Upper lobe of right lung (tissue), 1 donor: ENCODE measurements around the gene POLD1. TPM values are rescaled to one million over a fixed set of nuclear protein-coding genes. Genes with fewer than 3 reads are reported as not detected.
"Not testable (repeated sequence)": the region's sequence is repeated elsewhere in the genome, so short reads cannot be mapped to it uniquely, and the experiment has no call there.

Experiments
- ATAC-seq: fragments of 200-7000 bp; cut with Tn5 transposase; one replicate; pipeline ENCODE4 v1.9.1; 2020; ENCODE audit warnings: mild to moderate bottlenecking, moderate library complexity
- DNase-seq: peaks from one replicate; pipeline ENCODE4 v3.0.0-alpha.2; 2020
- H3K27ac ChIP-seq: fragments of 200-600 bp; one replicate; pipeline ENCODE4 v1.8.0; 2022
- H3K27me3 ChIP-seq: fragments of 200-600 bp; one replicate; pipeline ENCODE4 v1.8.0; 2022; ENCODE audit warnings: mild to moderate bottlenecking
- H3K36me3 ChIP-seq: fragments of 200-600 bp; one replicate; pipeline ENCODE4 v1.8.0; 2022
- H3K4me1 ChIP-seq: fragments of 200-600 bp; one replicate; pipeline ENCODE4 v1.8.0; 2022
- H3K4me3 ChIP-seq: fragments of 200-600 bp; one replicate; pipeline ENCODE4 v1.8.0; 2022; ENCODE audit warnings: mild to moderate bottlenecking
- H3K9me3 ChIP-seq: fragments of 200-600 bp; one replicate; pipeline ENCODE4 v1.8.0; 2022
- intact Hi-C: fragments of 100-400 bp; cut with DNase I; formaldehyde crosslinking; loops from one replicate; pipeline ENCODE4 v1.11.0; 2022
- total RNA-seq: library from RNA; stranded (reverse); fragmentation: NEBNext Ultra II Directional; extraction: Animal tissue kit (Norgen Biotek cat#: 25700); gene quantifications from one replicate; pipeline ENCODE4 v1.2.1, GENCODE V29; 2021
- TF ChIP-seq, protein P1 (sequence below): fragments of 200-600 bp; IDR thresholded peaks from one replicate; pipeline ENCODE4 v1.8.0; 2022; ENCODE audit warnings: antibody characterized with exemption
- donor health status: DM: no; HTN: yes; CAD: no; lungs with severe emphysema.

POLD1 gene
- total RNA-seq, 1 donor from 2014 or later: 34.4 TPM

DNA sequence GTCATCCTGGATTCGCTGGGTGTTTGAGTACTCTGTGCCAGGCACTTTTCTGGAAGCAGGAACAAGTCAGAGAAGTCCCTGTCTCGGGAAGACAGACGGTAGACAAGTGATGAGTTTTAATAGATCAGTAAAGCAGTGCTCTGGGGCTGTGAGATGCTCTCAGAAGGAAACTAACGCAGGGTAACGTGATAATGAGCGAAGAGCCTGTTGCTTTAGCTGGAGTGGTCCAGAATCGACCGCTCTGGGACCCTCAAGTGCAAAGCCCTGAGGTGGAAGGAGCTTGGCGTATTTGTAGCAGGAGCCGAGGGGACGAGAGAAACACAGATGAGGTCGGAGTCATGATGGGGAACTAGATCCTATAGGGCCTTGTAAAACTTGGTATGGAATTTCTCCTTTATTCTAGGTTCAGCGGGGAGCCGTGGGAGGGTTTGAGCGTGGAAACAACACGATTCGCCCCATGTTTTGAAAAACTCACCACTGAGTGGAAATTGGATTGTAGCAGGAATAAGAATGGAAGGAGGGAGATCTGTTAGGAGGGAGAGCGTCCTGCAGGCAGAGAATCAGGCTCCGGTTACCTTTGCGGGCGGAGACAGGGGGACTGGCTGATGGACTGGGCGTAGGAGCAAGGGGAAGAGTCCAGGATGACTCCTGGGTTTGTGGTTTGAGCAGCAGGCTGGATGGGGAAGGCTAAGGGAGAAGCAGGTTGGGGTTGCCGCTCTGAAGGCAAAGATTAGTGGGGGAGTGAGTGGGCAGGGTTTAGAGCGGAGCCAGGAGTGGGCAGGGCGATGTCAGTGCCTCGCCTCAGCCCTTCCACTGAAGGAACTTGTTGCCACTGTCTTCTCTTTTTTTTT, 763 bp downstream of the POLD1 start:
- DNase-seq (peak; percentile 67), ATAC-seq (peak; percentile 4)
- Histone ChIP-seq H3K4me1 (peaks cover 13% of the 10 kb centered on the region), H3K36me3 (peaks cover 31% of the 10 kb centered on the region), H3K4me3 (peak overlapping the region; percentile 66), H3K27me3 (no peaks in the 10 kb centered on the region), H3K9me3 (no peaks in the 10 kb centered on the region), H3K27ac (peak overlapping the region; percentile 75)
- TF ChIP-seq, protein P1, sequence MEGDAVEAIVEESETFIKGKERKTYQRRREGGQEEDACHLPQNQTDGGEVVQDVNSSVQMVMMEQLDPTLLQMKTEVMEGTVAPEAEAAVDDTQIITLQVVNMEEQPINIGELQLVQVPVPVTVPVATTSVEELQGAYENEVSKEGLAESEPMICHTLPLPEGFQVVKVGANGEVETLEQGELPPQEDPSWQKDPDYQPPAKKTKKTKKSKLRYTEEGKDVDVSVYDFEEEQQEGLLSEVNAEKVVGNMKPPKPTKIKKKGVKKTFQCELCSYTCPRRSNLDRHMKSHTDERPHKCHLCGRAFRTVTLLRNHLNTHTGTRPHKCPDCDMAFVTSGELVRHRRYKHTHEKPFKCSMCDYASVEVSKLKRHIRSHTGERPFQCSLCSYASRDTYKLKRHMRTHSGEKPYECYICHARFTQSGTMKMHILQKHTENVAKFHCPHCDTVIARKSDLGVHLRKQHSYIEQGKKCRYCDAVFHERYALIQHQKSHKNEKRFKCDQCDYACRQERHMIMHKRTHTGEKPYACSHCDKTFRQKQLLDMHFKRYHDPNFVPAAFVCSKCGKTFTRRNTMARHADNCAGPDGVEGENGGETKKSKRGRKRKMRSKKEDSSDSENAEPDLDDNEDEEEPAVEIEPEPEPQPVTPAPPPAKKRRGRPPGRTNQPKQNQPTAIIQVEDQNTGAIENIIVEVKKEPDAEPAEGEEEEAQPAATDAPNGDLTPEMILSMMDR: no peak
- intact Hi-C loops: no loop called here

DNA sequence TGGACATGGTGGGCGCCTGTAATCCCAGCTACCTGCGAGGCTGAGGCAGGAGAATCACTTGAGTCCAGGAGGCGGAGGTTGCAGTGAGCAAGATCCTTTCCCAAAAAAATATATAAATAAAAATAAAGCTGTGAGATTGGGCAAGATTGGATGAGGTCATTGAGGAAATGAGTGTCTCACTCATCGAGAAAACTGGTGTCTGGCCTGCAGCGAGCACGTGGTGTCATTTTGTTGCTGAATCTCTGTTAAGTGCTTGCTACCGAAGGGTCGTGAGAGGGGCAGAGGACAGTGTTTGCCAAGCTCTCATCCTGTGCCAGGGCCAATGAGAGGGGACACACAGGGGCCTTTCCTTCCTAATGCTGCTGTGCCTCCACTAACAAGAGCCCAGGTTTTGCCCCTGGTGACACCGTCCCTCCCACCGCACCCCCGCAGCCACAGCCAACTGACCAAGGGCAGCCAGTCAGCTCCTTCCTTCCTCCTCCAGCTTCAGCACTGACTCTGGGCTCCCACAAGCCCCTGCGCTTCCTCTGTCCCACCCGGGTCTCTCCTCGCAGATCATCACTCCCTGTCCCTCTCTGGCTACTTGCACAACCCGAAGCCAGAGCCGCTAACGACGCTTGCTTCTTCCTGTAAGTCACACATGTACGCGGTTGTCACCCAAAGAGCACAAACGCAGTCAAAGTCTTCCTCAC, 3.2 kb downstream of the POLD1 start:
- no peaks in the 10 kb centered on the region for H3K9me3 ChIP-seq
- H3K4me1 ChIP-seq: peaks cover 13% of the 10 kb centered on the region
- no peaks in the 10 kb centered on the region for H3K27me3 ChIP-seq
- H3K36me3 ChIP-seq: peaks cover 7% of the 10 kb centered on the region
- intact Hi-C loops: no loop called here
- peak overlapping the region; percentile 1 for H3K4me3 ChIP-seq
- ATAC-seq (peak; percentile 46), DNase-seq (peak; percentile 85)
- TF ChIP-seq, protein P1: no peak
- H3K27ac ChIP-seq: peak overlapping the region; percentile 36

DNA sequence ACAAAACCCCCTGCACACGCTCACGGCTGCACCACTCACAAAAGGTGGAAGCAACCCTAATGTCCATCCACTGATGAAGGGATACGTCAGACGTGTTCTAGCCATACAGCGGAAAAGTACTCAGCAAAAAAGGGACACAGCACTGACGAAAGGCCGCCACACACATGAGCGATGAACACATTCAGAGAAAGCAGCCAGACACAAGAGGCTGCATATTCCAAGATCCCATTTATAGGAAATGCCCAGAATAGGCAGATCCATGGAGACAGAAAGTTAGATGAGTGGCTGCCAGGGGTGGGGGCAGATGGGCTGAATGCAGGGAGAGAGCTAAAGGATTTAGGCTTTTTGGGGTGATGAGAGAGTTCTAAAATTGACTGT, 3.7 kb downstream of the POLD1 start:
- H3K4me3 ChIP-seq: peak overlapping the region; percentile 1
- peaks cover 2% of the 10 kb centered on the region for H3K36me3 ChIP-seq
- H3K27ac ChIP-seq: peak overlapping the region; percentile 36

DNA sequence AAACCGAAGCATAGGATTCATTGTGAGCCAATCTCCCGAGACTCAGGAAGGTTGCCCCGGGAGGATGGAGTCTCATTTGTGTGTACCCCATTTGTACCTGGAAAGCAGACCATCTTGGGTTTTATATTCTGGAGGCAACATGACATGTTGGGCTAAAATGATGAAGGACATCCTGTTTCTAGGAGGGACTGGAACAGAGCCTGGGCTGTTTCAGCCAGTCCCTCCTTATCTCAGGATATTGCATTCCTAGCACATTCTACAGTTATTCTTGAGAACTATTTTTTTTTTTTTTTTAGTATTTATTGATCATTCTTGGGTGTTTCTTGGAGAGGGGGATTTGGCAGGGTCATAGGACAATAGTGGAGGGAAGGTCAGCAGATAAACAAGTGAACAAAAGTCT, 6.1 kb downstream of the POLD1 start:
- H3K36me3 ChIP-seq, intact Hi-C loops, H3K4me1 ChIP-seq, H3K9me3 ChIP-seq, H3K4me3 ChIP-seq, ATAC-seq, H3K27me3 ChIP-seq, DNase-seq: not testable (repeated sequence)
- H3K27ac ChIP-seq: peak overlapping the region; percentile 60

More for the DNA sequence above, 3.7 kb downstream of the POLD1 start:
- intact Hi-C loops: no loop called here
- H3K4me1 ChIP-seq: peaks cover 13% of the 10 kb centered on the region
- no peaks in the 10 kb centered on the region for H3K9me3 ChIP-seq
- DNase-seq: no peak
- no peak for ATAC-seq
- TF ChIP-seq, protein P1: no peak
- no peaks in the 10 kb centered on the region for H3K27me3 ChIP-seq

DNA sequence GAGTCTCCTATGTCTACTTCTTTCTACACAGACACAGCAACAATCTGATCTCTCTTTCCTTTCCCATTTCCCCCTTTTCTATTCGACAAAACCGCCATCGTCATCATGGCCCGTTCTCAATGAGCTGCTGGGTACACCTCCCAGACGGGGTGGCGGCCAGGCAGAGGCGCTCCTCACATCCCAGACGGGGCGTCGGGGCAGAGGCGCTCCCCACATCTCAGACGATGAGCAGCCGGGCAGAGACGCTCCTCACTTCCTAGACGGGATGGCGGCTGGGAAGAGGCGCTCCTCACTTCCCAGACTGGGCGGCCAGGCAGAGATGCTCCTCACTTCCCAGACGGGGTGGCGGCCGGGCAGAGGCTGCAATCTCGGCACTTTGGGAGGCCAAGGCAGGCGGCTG, 6.8 kb downstream of the POLD1 start:
- H3K27ac ChIP-seq, H3K4me1 ChIP-seq, ATAC-seq, H3K9me3 ChIP-seq, H3K36me3 ChIP-seq, H3K27me3 ChIP-seq, H3K4me3 ChIP-seq, intact Hi-C loops, DNase-seq: not testable (repeated sequence)

DNA sequence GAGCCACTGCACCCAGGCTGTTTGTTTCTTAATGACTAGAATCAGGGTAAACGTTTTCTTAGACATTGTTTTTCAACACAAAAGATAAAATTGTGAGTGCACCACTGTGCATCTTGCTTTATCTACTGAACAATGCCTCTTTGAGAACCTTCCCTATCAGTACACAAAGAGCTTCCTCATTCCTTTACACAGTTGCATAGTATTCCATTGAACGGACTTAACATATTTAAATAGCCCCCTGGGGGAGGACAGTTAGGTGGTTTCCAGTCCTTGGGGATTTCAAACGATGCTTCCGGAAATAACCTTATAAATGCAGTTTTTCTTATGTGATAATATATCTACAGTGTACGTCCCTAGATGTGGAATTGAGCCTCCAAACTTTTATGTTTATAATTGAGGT, 8.6 kb downstream of the POLD1 start:
- no peak for DNase-seq
- no peak overlapping the region for H3K4me3 ChIP-seq
- no peak overlapping the region for H3K27ac ChIP-seq
- H3K27me3 ChIP-seq: no peaks in the 10 kb centered on the region
- TF ChIP-seq, protein P1: no peak
- no peaks in the 10 kb centered on the region for H3K4me1 ChIP-seq
- H3K9me3 ChIP-seq: no peaks in the 10 kb centered on the region
- no peaks in the 10 kb centered on the region for H3K36me3 ChIP-seq
- intact Hi-C loops: no loop called here
- ATAC-seq: no peak
